HG03139 (cell line): Measurements from ENCODE around the gene LYPD6B.

Source experiments
- ATAC-seq: cut with Tn5 transposase; IDR thresholded peaks from one replicate; pipeline ENCODE4 v1.9.1; 2021; ENCODE audit not compliant: unreplicated experiment

LYPD6B gene

GRCh38 chr2:149155196-149155969 lies 116.9 kb downstream of the LYPD6B start:
- no peak for ATAC-seq

- ATAC-seq: no peak
These were observed 117.5 kb downstream of the LYPD6B start for GRCh38 chr2:149155988-149156387.

DNA sequence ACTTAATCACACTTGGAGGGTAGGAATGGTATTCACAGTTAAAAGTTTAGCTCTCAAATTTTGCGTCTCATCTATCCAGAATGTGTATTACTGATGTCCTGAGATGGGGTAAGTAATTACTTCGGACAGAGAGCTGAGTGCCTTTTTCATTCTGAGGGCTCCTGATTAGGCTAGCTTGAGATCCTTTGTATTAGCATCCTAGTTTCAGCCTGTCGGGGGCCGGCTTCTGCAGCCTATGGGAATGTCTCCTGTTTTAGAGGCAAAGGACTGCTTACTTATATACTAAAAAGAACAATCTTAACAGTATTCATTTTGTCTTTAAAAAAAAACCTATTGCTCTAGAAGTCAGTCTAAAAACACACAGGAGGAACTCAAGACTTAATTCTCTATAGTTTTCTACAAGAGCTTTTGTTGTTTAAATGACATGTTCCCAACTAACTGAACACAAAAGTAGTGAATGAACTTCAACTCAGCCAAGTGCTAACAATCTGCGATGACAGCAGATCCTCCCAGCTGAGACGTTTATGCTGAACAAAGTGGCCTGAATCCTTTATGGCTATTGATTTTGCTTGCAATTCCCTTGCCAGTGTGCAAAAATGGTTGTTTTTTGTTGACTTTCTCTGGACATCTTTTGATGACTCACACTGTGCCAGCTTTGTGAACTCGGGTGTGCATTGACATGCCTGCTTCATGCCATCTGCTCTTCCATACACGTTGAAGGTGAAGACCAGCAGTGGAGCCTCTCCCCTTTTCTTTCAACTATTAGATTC lies 118.7 kb downstream of the LYPD6B start:
- ATAC-seq: no peak

DNA sequence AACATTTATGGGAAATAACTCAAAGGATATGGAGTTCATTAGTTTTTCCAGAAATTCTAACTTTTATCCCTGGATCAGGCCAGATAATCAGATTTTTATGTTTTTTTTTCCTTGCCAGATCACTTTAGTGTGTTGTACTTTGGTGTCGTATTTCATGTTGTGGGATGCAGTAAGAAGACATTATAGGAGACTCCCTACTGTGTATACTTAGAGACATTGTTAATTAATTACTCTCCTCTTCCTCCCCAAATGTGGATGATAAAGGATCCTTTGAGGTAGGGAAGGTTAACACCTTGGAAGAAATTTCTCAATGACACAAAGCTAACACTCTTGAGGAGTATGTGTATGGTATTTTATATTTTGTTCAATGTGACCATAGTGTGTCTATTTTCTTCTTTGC lies 120.5 kb downstream of the LYPD6B start:
- ATAC-seq: no peak

DNA sequence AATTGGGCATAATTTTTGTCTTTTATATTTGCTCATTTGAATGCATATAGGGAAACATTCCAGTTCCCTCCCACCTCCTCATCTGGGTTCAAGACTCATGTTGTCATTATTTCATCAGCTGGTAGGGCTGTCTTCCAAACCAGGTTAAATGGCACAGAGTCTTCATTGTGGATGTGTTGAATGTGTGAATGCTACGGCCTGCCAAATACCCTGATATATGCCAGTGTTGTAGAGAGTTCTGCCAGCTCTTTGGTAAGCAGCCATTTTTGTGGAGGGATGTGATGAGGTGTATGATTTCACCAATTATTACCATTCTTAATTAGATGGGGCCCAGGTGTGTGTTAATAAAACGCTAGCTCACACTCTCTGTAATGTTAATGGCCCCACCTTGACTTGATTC lies 121.7 kb downstream of the LYPD6B start:
- ATAC-seq: no peak

- ATAC-seq: peak; percentile 97
These were observed 122.3 kb downstream of the LYPD6B start for GRCh38 chr2:149160701-149161217.

GRCh38 chr2:149161481-149162225 lies 123.2 kb downstream of the LYPD6B start:
- no peak for ATAC-seq

DNA sequence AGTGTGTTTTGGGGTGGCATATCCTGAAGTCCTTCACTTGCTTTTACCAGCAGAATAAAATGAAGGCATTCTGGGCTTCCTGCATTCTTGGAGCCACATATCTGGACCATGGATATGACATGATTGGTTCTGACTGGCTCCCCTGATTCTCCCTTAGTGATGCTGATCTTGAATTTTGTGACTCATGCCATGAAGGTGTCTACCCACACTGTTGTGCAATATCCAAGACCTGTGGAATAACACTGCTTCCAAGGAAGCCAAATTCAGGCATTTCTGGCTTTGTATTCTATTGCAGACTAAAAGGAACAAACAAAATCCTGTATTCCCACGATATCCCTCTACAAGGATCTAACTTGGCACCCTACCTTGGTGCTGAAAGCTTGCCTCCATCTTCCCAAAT lies 125.8 kb downstream of the LYPD6B start:
- no peak for ATAC-seq

DNA sequence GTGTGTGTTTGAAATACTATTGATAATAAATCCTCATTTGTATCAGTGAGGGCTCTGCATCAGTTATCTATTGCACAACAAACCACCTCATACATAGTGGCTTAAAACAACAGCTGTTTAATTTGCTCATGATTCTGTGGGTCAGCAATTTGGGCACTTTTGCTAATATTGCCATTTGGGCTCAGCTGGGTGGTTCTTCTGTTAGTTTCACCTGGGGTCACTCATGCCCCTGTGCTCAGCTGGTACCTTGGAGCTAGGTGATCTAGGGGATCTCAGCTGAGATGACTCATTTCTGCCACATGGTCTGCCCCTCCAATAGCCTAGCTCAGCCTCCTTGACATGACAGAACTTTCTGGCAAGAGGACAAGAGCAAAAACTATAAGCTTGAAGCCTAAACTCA lies 126.3 kb downstream of the LYPD6B start:
- no peak for ATAC-seq

DNA sequence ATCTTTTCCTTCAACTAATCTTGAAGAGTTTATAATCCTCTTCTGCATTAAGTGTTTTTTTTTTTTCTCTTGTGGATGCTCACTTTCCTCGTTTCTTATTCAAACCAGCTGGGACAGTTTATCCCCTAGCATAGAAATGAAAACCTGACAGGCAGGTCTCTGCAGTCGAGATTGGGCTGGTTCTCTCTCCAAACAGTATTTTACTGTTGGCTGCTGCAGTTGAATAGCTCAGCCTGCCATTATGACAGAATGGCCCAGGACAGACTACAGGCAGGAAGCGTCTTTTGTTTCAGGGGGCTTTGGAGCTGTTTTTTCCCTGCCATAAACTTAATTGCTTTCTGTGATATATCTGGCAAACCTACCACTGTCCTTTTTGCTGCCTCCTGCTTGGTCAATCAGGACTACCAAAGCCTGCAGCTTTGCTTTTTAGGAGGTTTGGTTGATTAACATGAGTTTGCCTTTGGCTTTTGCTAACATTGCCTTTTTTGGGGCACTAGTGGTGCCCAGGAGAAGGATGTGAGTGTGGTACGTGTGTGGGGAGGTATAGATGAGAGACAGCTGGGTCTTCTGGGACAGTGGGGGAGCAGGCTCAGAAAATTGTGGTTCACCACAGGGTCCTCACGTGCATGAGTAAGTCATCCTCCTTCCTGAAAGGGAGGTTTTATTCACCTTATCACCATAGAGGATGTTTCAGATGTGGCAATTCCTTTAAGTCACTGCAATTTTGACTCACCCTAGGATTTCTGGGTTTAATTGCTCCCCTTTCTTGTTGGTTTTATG lies 128.7 kb downstream of the LYPD6B start:
- ATAC-seq: peak; percentile 73

GRCh38 chr2:149167941-149168340 lies 129.4 kb downstream of the LYPD6B start:
- no peak for ATAC-seq

DNA sequence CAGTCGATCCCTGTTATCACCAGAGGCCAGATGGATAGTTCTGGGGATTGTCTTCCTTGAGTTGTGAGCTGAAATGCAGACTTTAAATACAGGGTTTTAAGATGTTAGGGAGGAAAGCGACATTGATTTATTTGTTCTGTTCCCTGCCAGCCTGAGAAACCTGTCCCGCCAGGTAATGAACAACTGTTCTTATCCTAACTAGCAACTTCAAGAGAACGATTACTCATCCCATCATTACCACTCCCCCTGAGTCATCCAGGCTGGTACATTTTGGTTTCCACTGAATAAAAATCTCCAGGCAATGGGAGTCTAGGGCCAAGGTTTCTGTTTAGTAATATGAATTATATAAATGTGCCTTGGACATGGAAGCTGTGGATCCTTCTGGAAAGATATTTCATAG lies 131.2 kb downstream of the LYPD6B start:
- ATAC-seq: no peak

- ATAC-seq: no peak
These were observed 131.7 kb downstream of the LYPD6B start for GRCh38 chr2:149170156-149170555.

GRCh38 chr2:149170911-149171310 lies 132.4 kb downstream of the LYPD6B start:
- ATAC-seq: no peak

DNA sequence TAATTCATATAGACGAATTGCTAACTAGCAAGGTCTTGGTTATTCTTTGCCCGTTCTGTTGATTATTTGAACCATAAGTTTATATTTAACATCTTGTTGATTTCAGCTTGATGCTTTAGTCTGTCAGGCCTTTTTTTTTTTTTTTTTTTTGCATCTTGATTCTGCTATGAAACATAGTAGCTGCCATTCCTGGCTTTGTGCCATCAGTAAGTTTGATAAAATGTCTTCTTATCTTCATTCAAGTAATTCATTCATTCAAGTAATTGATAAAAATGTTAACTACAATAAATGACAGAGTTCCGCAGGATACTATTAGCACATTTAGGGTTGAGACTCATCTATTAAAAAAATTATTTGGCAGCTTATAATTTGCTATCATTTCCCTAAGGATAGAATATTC lies 134.7 kb downstream of the LYPD6B start:
- ATAC-seq: no peak

DNA sequence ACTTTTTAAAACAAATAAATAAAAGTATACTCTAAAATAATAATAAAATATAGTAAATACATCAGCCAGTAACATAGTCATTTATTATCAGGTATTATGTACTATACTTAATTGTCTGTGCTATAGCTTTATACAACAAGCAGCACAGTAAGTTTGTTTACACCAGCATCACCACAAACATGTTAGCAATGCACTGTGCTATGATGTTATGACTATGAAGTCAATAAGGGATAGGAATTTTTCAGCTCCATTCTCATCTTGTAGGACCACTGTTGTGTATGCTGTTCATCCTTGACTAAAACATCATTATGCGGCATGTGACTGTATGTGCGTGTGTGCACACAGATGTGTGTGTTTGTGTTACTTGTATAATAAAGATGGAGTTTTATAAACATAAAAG lies 137.5 kb downstream of the LYPD6B start:
- no peak for ATAC-seq

GRCh38 chr2:149178612-149179011 lies 140.1 kb downstream of the LYPD6B start:
- no peak for ATAC-seq

- no peak for ATAC-seq
These were observed 141.9 kb downstream of the LYPD6B start for GRCh38 chr2:149180226-149180875.

DNA sequence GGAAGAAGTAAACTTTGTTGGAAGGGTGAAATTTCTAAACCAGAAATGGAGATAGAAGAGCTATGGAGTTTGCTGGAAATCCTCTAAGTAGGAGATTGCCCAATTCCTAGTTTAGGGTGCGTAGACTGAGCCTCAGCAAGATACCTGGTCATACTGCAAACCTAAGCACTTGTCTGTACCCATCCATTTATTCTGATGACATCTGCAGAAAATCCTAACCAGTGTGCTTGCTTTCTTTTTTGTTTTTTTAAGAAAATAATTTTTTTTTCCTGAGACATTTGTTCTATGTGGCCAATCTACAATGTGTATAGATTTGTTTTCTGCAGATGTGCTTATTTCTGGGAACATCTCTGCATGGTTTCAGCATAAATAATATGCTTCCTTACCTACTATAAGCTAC lies 144.7 kb downstream of the LYPD6B start:
- ATAC-seq: no peak

DNA sequence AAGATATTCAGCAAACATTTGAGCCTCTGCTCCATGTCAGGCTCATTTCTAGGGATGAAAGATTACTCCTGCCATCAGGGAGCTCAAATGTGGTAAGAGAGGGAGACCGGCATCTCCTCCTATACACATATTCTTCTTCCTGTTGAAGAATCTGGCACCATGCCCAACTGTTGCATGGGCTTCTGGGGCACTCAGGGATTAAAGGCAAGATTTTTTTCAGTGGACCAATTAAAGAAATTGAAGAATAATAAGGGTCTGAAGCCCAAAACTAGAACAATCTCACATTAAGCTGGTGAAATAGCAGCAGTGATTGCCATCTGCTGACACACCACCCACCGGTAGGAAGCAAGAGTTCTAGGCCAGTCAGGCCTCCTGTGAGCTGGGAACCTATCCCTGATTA lies 146.5 kb downstream of the LYPD6B start:
- no peak for ATAC-seq
